ENCODE data around the gene TINAG. TPM values are rescaled to one million over a fixed set of nuclear protein-coding genes. Genes with fewer than 3 reads are reported as not detected.

TINAG gene
- total RNA-seq, 1 donor from 2014 or later: not detected

- Histone ChIP-seq H3K4me1 (no peaks in the 10 kb centered on the region), H3K4me3 (no peak overlapping the region), H3K27ac (no peak overlapping the region), H3K9me3 (no peaks in the 10 kb centered on the region), H3K36me3 (no peaks in the 10 kb centered on the region), H3K27me3 (no peaks in the 10 kb centered on the region)
- TF ChIP-seq POLR2A (IDR thresholded peaks at IDR 0.05) (no peak), POLR2AphosphoS5 (IDR thresholded peaks at IDR 0.05; ENCODE audit: insufficient read depth in 1 of 2, low read depth in 1 of 2) (no peak)
- TF ChIP-seq, protein P1, sequence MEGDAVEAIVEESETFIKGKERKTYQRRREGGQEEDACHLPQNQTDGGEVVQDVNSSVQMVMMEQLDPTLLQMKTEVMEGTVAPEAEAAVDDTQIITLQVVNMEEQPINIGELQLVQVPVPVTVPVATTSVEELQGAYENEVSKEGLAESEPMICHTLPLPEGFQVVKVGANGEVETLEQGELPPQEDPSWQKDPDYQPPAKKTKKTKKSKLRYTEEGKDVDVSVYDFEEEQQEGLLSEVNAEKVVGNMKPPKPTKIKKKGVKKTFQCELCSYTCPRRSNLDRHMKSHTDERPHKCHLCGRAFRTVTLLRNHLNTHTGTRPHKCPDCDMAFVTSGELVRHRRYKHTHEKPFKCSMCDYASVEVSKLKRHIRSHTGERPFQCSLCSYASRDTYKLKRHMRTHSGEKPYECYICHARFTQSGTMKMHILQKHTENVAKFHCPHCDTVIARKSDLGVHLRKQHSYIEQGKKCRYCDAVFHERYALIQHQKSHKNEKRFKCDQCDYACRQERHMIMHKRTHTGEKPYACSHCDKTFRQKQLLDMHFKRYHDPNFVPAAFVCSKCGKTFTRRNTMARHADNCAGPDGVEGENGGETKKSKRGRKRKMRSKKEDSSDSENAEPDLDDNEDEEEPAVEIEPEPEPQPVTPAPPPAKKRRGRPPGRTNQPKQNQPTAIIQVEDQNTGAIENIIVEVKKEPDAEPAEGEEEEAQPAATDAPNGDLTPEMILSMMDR (IDR thresholded peaks at IDR 0.05): no peak
- no peak for DNase-seq (ENCODE audit: extremely low spot score in 2 of 2)
- intact Hi-C loops (cut with DNase I): no loop called here
Measured at GRCh38 chr6:54299542-54300269, 8.5 kb upstream of the TINAG start.

DNA sequence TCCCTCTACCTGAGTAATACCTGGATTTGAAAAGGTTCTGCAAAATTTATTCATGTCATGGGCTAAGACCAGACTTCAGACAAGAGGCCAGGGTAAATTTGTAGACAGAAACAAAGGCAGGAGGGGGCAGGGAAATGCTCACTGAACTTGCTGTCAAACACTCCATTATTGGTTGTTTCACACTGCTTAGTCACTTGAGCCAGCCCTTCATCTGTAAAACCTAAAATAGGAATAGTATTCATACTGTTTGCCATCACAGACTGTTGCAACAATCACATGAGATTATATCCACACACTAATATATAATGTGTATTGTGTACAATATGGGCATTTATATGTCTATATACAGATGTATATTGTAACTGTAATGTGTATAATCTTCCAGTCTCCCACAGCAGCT lies 6.5 kb upstream of the TINAG start:
- intact Hi-C loops (cut with DNase I): no loop called here
- Histone ChIP-seq H3K4me1 (no peaks in the 10 kb centered on the region), H3K9me3 (no peaks in the 10 kb centered on the region), H3K27me3 (no peaks in the 10 kb centered on the region), H3K27ac (no peak overlapping the region), H3K36me3 (no peaks in the 10 kb centered on the region), H3K4me3 (no peak overlapping the region)
- TF ChIP-seq POLR2A (IDR thresholded peaks at IDR 0.05) (no peak), POLR2AphosphoS5 (IDR thresholded peaks at IDR 0.05; ENCODE audit: insufficient read depth in 1 of 2, low read depth in 1 of 2) (no peak)
- TF ChIP-seq, protein P1 (IDR thresholded peaks at IDR 0.05): no peak
- DNase-seq (ENCODE audit: extremely low spot score in 2 of 2): no peak

DNA sequence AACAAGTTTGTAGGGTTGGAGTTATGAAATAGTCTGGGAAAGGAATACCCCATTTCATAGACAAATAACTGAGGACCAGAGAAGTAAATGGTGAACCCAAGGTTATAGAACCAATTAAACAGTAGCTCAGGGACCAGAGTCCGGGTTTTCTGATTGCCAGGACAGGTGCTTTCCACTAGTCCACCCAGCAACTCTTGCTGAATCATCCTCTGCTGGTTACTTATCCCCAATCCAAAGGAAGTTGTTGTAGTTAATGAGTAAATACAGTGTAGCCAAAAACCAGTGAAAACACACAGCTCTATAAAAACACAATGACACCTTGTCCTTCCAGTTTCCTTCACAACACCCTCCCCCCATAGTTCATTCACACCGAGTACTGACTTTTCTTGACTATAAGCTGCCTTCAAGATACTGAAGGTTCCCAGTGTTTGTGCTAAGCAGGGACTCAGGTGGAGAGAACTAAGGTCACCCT lies 766 bp upstream of the TINAG start:
- no peaks in the 10 kb centered on the region for H3K4me1 ChIP-seq
- no peak overlapping the region for H3K4me3 ChIP-seq
- intact Hi-C loops (cut with DNase I): no loop called here
- TF ChIP-seq POLR2AphosphoS5 (IDR thresholded peaks at IDR 0.05; ENCODE audit: insufficient read depth in 1 of 2, low read depth in 1 of 2): no peak
- TF ChIP-seq, protein P1 (IDR thresholded peaks at IDR 0.05): no peak
- TF ChIP-seq POLR2A (IDR thresholded peaks at IDR 0.05): no peak
- no peaks in the 10 kb centered on the region for H3K9me3 ChIP-seq
- no peak overlapping the region for H3K27ac ChIP-seq
- H3K36me3 ChIP-seq: no peaks in the 10 kb centered on the region
- H3K27me3 ChIP-seq: no peaks in the 10 kb centered on the region
- no peak for DNase-seq (ENCODE audit: extremely low spot score in 2 of 2)

- H3K36me3 ChIP-seq: no peaks in the 10 kb centered on the region
- no peaks in the 10 kb centered on the region for H3K27me3 ChIP-seq
- intact Hi-C loops (cut with DNase I): no loop called here
- no peak overlapping the region for H3K4me3 ChIP-seq
- no peak for TF ChIP-seq POLR2A (IDR thresholded peaks at IDR 0.05)
- TF ChIP-seq, protein P1 (IDR thresholded peaks at IDR 0.05): no peak
- no peak for TF ChIP-seq POLR2AphosphoS5 (IDR thresholded peaks at IDR 0.05; ENCODE audit: insufficient read depth in 1 of 2, low read depth in 1 of 2)
- no peak for DNase-seq (ENCODE audit: extremely low spot score in 2 of 2)
- H3K4me1 ChIP-seq: no peaks in the 10 kb centered on the region
- H3K27ac ChIP-seq: no peak overlapping the region
- no peaks in the 10 kb centered on the region for H3K9me3 ChIP-seq
Measured at GRCh38 chr6:54308986-54309315, 710 bp downstream of the TINAG start.

- Histone ChIP-seq H3K4me1 (no peaks in the 10 kb centered on the region), H3K27ac (no peak overlapping the region), H3K27me3 (no peaks in the 10 kb centered on the region), H3K36me3 (no peaks in the 10 kb centered on the region), H3K4me3 (no peak overlapping the region), H3K9me3 (no peaks in the 10 kb centered on the region)
- no peak for DNase-seq (ENCODE audit: extremely low spot score in 2 of 2)
- no peak for TF ChIP-seq POLR2AphosphoS5 (IDR thresholded peaks at IDR 0.05; ENCODE audit: insufficient read depth in 1 of 2, low read depth in 1 of 2)
- TF ChIP-seq, protein P1 (IDR thresholded peaks at IDR 0.05): no peak
- no peak for TF ChIP-seq POLR2A (IDR thresholded peaks at IDR 0.05)
- intact Hi-C loops (cut with DNase I): no loop called here
Measured at GRCh38 chr6:54310377-54311152, 2.3 kb downstream of the TINAG start.

All from vagina (tissue), 2 donors.